ENCODE results near the gene OPCML.

DNA sequence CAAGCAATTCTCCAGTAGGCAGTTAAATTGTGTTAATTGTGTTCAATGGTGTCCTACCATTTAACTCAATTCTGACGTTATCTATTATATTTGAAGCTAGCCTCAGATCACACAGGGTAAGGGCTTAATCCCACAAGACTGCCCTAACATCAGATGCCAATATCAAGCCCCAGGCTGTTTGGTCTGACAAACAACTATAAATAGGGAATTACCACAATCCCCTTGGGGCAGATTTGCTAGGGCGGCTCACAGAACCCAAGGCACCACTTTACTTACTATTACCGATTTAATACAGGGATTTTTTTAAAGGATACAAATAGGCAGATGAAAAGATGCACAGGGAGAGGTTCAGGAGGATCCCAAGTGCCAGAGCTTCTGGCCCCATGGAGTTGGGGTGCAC is 678.4 kb downstream of the OPCML start:
- TF ChIP-seq, protein P1, sequence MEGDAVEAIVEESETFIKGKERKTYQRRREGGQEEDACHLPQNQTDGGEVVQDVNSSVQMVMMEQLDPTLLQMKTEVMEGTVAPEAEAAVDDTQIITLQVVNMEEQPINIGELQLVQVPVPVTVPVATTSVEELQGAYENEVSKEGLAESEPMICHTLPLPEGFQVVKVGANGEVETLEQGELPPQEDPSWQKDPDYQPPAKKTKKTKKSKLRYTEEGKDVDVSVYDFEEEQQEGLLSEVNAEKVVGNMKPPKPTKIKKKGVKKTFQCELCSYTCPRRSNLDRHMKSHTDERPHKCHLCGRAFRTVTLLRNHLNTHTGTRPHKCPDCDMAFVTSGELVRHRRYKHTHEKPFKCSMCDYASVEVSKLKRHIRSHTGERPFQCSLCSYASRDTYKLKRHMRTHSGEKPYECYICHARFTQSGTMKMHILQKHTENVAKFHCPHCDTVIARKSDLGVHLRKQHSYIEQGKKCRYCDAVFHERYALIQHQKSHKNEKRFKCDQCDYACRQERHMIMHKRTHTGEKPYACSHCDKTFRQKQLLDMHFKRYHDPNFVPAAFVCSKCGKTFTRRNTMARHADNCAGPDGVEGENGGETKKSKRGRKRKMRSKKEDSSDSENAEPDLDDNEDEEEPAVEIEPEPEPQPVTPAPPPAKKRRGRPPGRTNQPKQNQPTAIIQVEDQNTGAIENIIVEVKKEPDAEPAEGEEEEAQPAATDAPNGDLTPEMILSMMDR (optimal IDR thresholded peaks at IDR 0.05 in 1 of 3, IDR thresholded peaks at IDR 0.05 in 1 of 3, conservative IDR thresholded peaks at IDR 0.05 in 1 of 3; ENCODE audit: extremely low read depth in 1 of 3, insufficient read depth in 2 of 3, low read length in 3 of 3): no peak
- no peak for TF ChIP-seq EZH2 (IDR thresholded peaks at IDR 0.05; ENCODE audit: low read length)

Data from keratinocyte (primary cell).